ENCODE data around the gene CSF3. TPM values are rescaled to one million over a fixed set of nuclear protein-coding genes. Genes with fewer than 3 reads are reported as not detected.

The CSF3 gene
- total RNA-seq, 4 donors from 2014 or later: not detected

DNA sequence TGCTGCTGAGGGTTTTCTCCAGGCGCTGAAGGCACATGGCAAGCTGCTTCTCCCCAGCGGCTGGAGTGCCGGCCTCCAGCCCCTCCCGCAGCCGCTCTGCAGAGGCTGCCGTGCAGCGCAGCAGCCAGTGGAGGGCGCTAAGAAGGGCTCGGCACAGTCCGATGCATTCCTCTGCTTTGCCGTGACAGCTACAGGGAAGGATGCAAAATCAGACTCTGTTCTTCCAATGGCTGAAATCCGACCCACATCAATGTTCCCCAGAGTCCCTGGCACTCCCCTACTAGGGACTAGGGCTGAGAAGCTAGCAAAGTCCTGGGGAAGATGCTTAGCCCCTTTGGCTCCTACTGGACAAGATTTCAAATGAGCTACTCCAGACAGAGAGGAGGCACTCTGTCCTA, 19.9 kb downstream of the CSF3 start:
- H3K36me3 ChIP-seq: peaks cover 23 to 32% of the 10 kb centered on the region in 2 donors
- intact Hi-C loops (cut with DNase I): no loop called here
- 73 to 74% methylated on average over 4 to 10 of the region's 12 CpGs for WGBS, 2 donors

DNA sequence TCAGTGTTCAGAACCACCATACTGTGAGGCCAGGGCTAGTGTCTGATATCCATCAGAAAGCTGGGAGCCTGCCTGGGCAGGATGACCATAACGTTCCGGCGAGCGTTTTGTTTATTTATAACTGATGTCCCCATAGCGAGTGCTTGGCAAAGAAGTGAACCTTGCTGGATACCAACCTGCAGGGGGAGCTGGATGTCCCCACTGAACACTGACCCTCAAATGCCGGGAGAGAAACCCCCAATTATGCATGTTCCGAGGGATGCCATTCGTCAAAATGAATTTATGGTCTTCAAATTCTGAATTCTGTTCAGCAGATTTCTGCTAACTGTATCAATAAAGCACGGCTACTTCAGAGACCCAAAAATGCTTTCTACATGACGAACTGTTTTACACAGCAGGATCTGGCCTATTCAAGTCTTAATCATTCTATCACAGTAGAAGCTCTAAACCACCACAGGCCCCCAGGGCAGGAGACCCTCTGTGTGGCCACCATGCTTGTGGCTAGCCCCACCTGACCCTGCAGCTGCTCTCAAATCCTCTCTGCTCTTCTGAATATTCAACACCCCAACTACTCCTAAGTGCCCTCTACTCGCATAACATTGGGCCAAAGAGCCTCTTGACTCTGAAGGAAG, 23.8 kb downstream of the CSF3 start:
- no peak overlapping the region for H3K4me3 ChIP-seq (replicated peaks in 1 of 3)
- 21 to 25% methylated on average over 10 to 11 of the region's 11 CpGs for WGBS, 2 donors
- no peaks in the 10 kb centered on the region for H3K9me3 ChIP-seq
- no peaks in the 10 kb centered on the region for H3K27me3 ChIP-seq
- H3K4me1 ChIP-seq: peaks cover 15% of the 10 kb centered on the region in 2 donors
- TF ChIP-seq, protein P1, sequence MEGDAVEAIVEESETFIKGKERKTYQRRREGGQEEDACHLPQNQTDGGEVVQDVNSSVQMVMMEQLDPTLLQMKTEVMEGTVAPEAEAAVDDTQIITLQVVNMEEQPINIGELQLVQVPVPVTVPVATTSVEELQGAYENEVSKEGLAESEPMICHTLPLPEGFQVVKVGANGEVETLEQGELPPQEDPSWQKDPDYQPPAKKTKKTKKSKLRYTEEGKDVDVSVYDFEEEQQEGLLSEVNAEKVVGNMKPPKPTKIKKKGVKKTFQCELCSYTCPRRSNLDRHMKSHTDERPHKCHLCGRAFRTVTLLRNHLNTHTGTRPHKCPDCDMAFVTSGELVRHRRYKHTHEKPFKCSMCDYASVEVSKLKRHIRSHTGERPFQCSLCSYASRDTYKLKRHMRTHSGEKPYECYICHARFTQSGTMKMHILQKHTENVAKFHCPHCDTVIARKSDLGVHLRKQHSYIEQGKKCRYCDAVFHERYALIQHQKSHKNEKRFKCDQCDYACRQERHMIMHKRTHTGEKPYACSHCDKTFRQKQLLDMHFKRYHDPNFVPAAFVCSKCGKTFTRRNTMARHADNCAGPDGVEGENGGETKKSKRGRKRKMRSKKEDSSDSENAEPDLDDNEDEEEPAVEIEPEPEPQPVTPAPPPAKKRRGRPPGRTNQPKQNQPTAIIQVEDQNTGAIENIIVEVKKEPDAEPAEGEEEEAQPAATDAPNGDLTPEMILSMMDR (IDR thresholded peaks at IDR 0.05): peak; percentile 11 to 73 (median 64)
- no peak for TF ChIP-seq POLR2A (IDR thresholded peaks at IDR 0.05)
- H3K36me3 ChIP-seq: peaks cover 0 to 4% of the 10 kb centered on the region in 2 donors
- intact Hi-C loops (cut with DNase I): no loop called here
- DNase-seq: peak; percentile 72 to 81
- H3K27ac ChIP-seq: peak overlapping the region; percentile 54 to 76 (median 64)

More for the DNA sequence above, 19.9 kb downstream of the CSF3 start:
- Histone ChIP-seq H3K4me3 (replicated peaks in 1 of 3) (no peak overlapping the region), H3K27me3 (no peaks in the 10 kb centered on the region), H3K9me3 (no peaks in the 10 kb centered on the region), H3K27ac (no peak overlapping the region), H3K4me1 (peaks cover 19 to 30% of the 10 kb centered on the region in 2 donors)
- TF ChIP-seq, protein P1 (IDR thresholded peaks at IDR 0.05): peak in 2 of 6 experiments; percentile 8 to 24
- TF ChIP-seq POLR2A (IDR thresholded peaks at IDR 0.05): no peak
- DNase-seq: no peak

DNA sequence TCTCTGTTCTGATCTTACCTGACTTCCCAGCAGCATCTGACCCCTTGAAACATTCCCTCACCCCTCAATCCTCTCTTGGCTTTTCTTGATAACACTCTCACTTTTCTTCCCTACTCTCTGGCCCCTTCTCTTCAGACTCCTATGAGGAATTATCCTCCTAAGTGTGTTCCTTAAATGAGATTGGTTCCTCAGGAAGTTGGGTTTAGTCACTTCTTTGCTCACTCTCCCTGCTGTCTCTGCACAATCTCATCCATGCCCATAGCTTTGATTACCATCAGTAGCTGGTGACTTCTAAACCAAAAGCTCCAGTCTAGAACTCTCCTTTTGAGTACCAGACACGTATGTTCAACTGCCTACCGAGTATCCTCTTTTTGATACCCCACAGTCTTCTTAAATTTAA, 26.0 kb downstream of the CSF3 start:
- intact Hi-C loops (cut with DNase I): no loop called here
- no peak overlapping the region for H3K4me3 ChIP-seq (replicated peaks in 1 of 3)

DNA sequence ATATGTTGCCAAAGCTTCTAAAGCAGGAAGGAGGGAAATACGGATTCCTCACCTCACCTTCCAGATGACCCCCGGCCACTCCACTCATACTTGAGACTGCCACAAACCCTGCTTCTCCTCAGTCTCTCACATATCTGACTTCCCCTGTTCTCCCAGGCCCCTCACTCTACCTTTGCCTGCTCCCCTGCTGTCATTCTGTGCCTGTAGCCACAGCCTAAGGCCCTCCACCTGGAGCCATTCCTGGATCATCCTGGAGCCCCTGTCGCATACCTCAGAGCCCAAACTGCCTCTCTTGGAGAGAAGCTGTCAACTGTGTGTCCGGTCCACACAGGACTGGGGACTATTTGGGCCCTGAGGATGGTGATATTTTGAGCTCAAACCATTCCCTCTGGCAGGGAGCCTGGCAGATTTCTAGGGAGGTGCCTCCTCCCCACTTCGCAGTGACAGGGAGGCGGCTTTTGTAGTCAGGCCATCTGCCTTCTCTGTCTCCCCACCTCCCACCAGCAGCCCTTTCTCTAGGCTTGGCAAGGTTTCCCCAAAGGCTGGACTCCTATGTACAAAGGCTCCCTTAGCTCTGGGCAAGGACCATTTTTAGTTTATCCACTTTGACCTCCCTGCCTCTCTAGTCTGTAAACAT, 41.3 kb downstream of the CSF3 start:
- TF ChIP-seq POLR2A (IDR thresholded peaks at IDR 0.05): no peak
- TF ChIP-seq, protein P1 (IDR thresholded peaks at IDR 0.05): no peak
- Histone ChIP-seq H3K27me3 (no peaks in the 10 kb centered on the region), H3K4me1 (peaks cover 5 to 7% of the 10 kb centered on the region in 2 donors), H3K27ac (no peak overlapping the region), H3K4me3 (replicated peaks in 1 of 3) (no peak overlapping the region), H3K36me3 (peaks cover 4 to 8% of the 10 kb centered on the region in 2 donors), H3K9me3 (no peaks in the 10 kb centered on the region)
- no peak for DNase-seq
- WGBS, 2 donors: 75 to 82% methylated on average over 6 of the region's 6 CpGs
- intact Hi-C loops (cut with DNase I): no loop called here

More for the DNA sequence above, 26.0 kb downstream of the CSF3 start:
- H3K27me3 ChIP-seq: no peaks in the 10 kb centered on the region
- no peaks in the 10 kb centered on the region for H3K9me3 ChIP-seq
- H3K27ac ChIP-seq: no peak overlapping the region
- peaks cover 15% of the 10 kb centered on the region in 2 donors for H3K4me1 ChIP-seq
- WGBS, 2 donors: 96 to 98% methylated on average over 2 of the region's 2 CpGs
- no peak for DNase-seq
- TF ChIP-seq, protein P1 (IDR thresholded peaks at IDR 0.05): no peak
- no peak for TF ChIP-seq POLR2A (IDR thresholded peaks at IDR 0.05)
- H3K36me3 ChIP-seq: no peaks in the 10 kb centered on the region

DNA sequence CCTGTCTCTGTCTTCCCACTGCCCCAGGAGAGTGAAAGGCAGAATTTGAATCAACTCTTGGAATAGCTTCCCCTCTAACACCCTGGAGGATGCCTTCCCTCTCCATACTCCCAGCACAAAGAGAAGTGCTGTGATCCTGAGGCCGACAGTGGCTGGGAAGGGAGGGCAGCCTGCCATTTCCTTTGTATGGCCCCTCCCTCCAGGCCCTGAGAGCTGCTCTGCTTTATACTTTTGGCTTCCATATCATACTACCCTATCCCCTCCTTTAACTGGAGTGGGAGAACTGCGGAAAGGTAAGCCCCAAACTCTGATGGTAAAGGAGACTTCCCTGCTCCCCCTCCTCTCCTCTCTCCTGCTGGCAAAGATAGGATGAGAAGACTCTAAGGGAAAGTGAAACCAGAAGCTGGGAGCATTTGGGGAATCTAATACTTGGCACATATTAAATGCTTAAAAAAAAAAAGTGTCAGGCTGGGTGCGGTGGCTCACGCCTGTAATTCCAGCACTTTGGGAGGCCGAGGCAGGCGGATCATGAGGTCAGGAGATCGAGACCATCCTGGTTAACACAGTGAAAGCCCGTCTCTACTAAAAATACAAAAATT, 43.0 kb downstream of the CSF3 start:
- peaks cover 5 to 11% of the 10 kb centered on the region in 2 donors for H3K4me1 ChIP-seq

More for the DNA sequence above, 43.0 kb downstream of the CSF3 start:
- WGBS, 2 donors: 49 to 67% methylated on average over 8 of the region's 8 CpGs
- intact Hi-C loops (cut with DNase I): no loop called here
- TF ChIP-seq, protein P1 (IDR thresholded peaks at IDR 0.05): no peak
- TF ChIP-seq POLR2A (IDR thresholded peaks at IDR 0.05): no peak
- Histone ChIP-seq H3K27me3 (no peaks in the 10 kb centered on the region), H3K36me3 (no peaks in the 10 kb centered on the region), H3K27ac (peak overlapping the region; percentile 29 to 68 (median 68)), H3K4me3 (replicated peaks in 1 of 3) (no peak overlapping the region), H3K9me3 (no peaks in the 10 kb centered on the region)
- no peak for DNase-seq

Data from thyroid gland (tissue), 4 donors.